Measurements from ENCODE around the gene USP47. TPM values are rescaled to one million over a fixed set of nuclear protein-coding genes. Genes with fewer than 3 reads are reported as not detected.
A peak's percentile ranks its signal among the peaks of the same experiment; 100 is the strongest.

USP47 gene, protein sequence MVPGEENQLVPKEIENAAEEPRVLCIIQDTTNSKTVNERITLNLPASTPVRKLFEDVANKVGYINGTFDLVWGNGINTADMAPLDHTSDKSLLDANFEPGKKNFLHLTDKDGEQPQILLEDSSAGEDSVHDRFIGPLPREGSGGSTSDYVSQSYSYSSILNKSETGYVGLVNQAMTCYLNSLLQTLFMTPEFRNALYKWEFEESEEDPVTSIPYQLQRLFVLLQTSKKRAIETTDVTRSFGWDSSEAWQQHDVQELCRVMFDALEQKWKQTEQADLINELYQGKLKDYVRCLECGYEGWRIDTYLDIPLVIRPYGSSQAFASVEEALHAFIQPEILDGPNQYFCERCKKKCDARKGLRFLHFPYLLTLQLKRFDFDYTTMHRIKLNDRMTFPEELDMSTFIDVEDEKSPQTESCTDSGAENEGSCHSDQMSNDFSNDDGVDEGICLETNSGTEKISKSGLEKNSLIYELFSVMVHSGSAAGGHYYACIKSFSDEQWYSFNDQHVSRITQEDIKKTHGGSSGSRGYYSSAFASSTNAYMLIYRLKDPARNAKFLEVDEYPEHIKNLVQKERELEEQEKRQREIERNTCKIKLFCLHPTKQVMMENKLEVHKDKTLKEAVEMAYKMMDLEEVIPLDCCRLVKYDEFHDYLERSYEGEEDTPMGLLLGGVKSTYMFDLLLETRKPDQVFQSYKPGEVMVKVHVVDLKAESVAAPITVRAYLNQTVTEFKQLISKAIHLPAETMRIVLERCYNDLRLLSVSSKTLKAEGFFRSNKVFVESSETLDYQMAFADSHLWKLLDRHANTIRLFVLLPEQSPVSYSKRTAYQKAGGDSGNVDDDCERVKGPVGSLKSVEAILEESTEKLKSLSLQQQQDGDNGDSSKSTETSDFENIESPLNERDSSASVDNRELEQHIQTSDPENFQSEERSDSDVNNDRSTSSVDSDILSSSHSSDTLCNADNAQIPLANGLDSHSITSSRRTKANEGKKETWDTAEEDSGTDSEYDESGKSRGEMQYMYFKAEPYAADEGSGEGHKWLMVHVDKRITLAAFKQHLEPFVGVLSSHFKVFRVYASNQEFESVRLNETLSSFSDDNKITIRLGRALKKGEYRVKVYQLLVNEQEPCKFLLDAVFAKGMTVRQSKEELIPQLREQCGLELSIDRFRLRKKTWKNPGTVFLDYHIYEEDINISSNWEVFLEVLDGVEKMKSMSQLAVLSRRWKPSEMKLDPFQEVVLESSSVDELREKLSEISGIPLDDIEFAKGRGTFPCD (N-terminal part only)
- 10 to 100 TPM; 50.3 to 83.0 (median 69.6) TPM for total RNA-seq

- DNase-seq (ENCODE audit: low spot score in 2 of 2), result peak; percentile 89 to 98
- intact Hi-C loops (cut with DNase I; ENCODE audit: low total_unique reads), result no loop called here
- TF ChIP-seq CTCF (IDR thresholded peaks at IDR 0.05), result no peak
- TF ChIP-seq POLR2A (IDR thresholded peaks at IDR 0.05), result peak in 1 of 2 donors; percentile 68
- H3K4me3 ChIP-seq (ENCODE audit: low read depth, poor library complexity, severe bottlenecking), result peak within 1 kb of the TSS; percentile 90
- WGBS, 2 donors, result 0% methylated on average over 36 to 38 of the region's 70 CpGs
Observed at GRCh38 chr11:11841723-11842420, at the start of gene USP47. Gene USP47, plus strand, starts transcription at chr11:11841972. Its CDS starts 214 bp downstream, at chr11:11842186.

- intact Hi-C loops (cut with DNase I; ENCODE audit: low total_unique reads), result no loop called here
- no peak for DNase-seq (ENCODE audit: low spot score in 2 of 2)
- TF ChIP-seq CTCF (IDR thresholded peaks at IDR 0.05) (no peak), POLR2A (IDR thresholded peaks at IDR 0.05) (no peak)
- no peak overlapping the region for H3K4me3 ChIP-seq (ENCODE audit: low read depth, poor library complexity, severe bottlenecking)
- 74 to 85% methylated on average over 2 of the region's 2 CpGs for WGBS, 2 donors
Observed at GRCh38 chr11:11793073-11793472, 48.7 kb upstream of the USP47 start.

DNA sequence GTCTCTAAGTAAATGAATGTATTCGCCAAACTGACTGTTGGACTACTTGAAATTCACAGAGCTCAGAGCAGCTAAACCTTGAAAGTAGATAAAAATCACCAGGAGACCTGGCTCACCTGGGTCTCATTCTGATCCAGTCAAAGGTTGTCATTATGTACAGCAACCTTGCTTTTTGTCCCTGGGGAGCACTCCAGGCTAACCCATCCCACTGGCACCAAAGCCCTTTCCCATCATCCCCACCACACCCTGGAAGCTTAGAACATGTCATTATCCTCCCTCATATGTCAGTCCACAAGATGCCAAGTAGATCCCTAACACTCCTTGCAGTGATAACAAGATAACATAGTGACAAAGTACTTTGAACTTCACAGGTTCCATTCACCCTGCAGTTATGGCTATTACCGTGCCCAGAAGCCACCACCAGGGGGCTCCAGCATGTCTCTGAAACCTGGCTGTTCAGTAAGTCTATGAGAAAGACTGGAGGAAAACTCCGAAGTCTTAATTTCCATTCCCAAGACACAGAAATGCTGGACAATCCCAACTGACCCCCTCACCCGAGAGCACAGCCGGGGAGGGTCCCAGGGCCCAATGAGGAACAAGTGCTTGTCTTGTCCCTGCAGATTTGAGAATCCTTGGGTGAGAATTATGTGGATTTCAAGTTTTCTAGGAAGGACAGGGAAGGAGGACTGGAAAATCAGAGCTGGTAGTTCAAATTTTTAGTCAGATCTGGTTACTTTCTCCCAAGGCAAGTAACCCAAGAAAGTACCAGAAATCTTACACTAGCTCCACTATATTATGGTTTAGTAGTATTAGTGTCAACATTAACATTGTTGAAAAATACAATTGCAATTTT is 43.0 kb upstream of the USP47 start:
- peak; percentile 59 to 96 for DNase-seq (ENCODE audit: low spot score in 2 of 2)
- TF ChIP-seq CTCF (IDR thresholded peaks at IDR 0.05) (peak in 1 of 3 donors; percentile 52), POLR2A (IDR thresholded peaks at IDR 0.05) (no peak)
- H3K4me3 ChIP-seq (ENCODE audit: low read depth, poor library complexity, severe bottlenecking), result no peak overlapping the region
- intact Hi-C loops (cut with DNase I; ENCODE audit: low total_unique reads), result loop anchor here (5.0 kb wide), 1 partner anchor 243 kb away; no protein-coding TSS in a partner anchor
- WGBS, 2 donors, result 20 to 50% methylated on average over 5 of the region's 5 CpGs

DNA sequence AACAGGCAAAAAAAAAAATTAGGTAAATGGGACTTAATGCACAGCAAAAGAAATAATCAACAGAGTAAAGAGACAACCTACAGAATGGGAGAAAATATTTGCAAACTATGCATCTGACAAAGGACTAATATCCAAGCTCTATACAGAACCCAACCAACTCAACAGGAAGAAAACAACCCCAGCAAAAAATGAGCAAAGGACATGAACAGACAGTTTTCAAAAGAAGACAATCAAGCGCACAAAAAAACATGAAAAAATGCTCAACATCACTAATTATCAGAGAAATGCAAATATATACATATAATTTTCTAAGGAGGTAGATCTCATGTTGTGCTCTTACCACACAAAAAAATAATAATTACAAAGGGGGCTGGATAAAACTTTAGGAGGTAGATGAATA is 36.5 kb upstream of the USP47 start:
- no peak overlapping the region for H3K4me3 ChIP-seq (ENCODE audit: low read depth, poor library complexity, severe bottlenecking)
- WGBS, 2 donors, result 100% methylated on average over 1 of the region's 1 CpG
- DNase-seq (ENCODE audit: low spot score in 2 of 2), result no peak
- TF ChIP-seq CTCF (IDR thresholded peaks at IDR 0.05) (no peak), POLR2A (IDR thresholded peaks at IDR 0.05) (no peak)
- intact Hi-C loops (cut with DNase I; ENCODE audit: low total_unique reads), result no loop called here

Data from lower leg skin (tissue), 4 donors.